Astrocyte (in vitro differentiated cells and primary cell): ENCODE results near the gene PRDM8. TPM values are rescaled to one million over a fixed set of nuclear protein-coding genes. Genes with fewer than 3 reads are reported as not detected.
A peak's percentile ranks its signal among the peaks of the same experiment; 100 is the strongest.

Experiments
- DNase-seq: peaks from one replicate; pipeline ENCODE4 v3.0.0-alpha.2; 2010; ENCODE audit warnings: low read depth
- FAIRE-seq: peaks from 2 replicates; lab custom pipeline; 2011; peaks lifted over from hg19 to GRCh38; lab: Jason Lieb, UNC
- H2AFZ ChIP-seq: 2 replicates; pipeline ENCODE4 v1.6.0; 2012; ENCODE audit warnings: low read depth, low read length, inconsistent platforms
- H3K27ac ChIP-seq: 2 replicates; pipeline ENCODE4 v1.5.1; 2011; ENCODE audit warnings: low read depth, low read length, inconsistent platforms
- H3K27me3 ChIP-seq: 2 replicates; pipeline ENCODE4 v1.6.0; 2011; ENCODE audit warnings: low read length, inconsistent platforms; ENCODE audit not compliant: insufficient read depth
- H3K36me3 ChIP-seq: 2 replicates; pipeline ENCODE4 v1.5.1; 2011; ENCODE audit warnings: low read length, inconsistent platforms; ENCODE audit not compliant: insufficient read depth
- H3K4me1 ChIP-seq: 2 replicates; pipeline ENCODE4 v1.5.1; 2011; ENCODE audit warnings: low read length, inconsistent platforms; ENCODE audit not compliant: insufficient read depth
- H3K4me2 ChIP-seq: 2 replicates; pipeline ENCODE4 v1.6.0; 2012; ENCODE audit warnings: low read length, inconsistent platforms
- H3K4me3 ChIP-seq: 2 replicates; pipeline ENCODE4 v1.5.1; 2011; ENCODE audit warnings: low read depth, mild to moderate bottlenecking, low read length, inconsistent platforms; ENCODE audit not compliant: insufficient read depth
- H3K79me2 ChIP-seq: 2 replicates; pipeline ENCODE4 v1.6.0; 2012; ENCODE audit warnings: mild to moderate bottlenecking, low read length, inconsistent platforms; ENCODE audit not compliant: insufficient read depth
- H3K9ac ChIP-seq: 2 replicates; pipeline ENCODE4 v1.6.0; 2012; ENCODE audit warnings: mild to moderate bottlenecking, low read length, inconsistent platforms
- H3K9me3 ChIP-seq: 2 replicates; pipeline ENCODE4 v1.5.1; 2012; ENCODE audit warnings: low read depth, mild to moderate bottlenecking, low read length, inconsistent platforms; ENCODE audit not compliant: insufficient read depth
- H4K20me1 ChIP-seq: 2 replicates; pipeline ENCODE4 v1.6.0; 2012; ENCODE audit warnings: low read length, inconsistent platforms; ENCODE audit not compliant: insufficient read depth
- H3K27ac Mint-ChIP-seq: one replicate; pipeline ENCODE4 v1.8.0; 2021; ENCODE audit warnings: mild to moderate bottlenecking, mixed read lengths; ENCODE audit not compliant: unreplicated experiment
- H3K27me3 Mint-ChIP-seq: one replicate; pipeline ENCODE4 v1.8.0; 2021; ENCODE audit warnings: low read depth, mixed read lengths; ENCODE audit not compliant: unreplicated experiment
- H3K36me3 Mint-ChIP-seq: one replicate; pipeline ENCODE4 v1.8.0; 2021; ENCODE audit warnings: low read depth, mixed read lengths; ENCODE audit not compliant: unreplicated experiment
- H3K4me1 Mint-ChIP-seq: one replicate; pipeline ENCODE4 v1.8.0; 2021; ENCODE audit warnings: low read depth, mixed read lengths; ENCODE audit not compliant: unreplicated experiment
- H3K4me3 Mint-ChIP-seq: one replicate; pipeline ENCODE4 v1.8.0; 2021; ENCODE audit warnings: mild to moderate bottlenecking, moderate library complexity, mixed read lengths; ENCODE audit not compliant: unreplicated experiment
- H3K9me3 Mint-ChIP-seq: one replicate; pipeline ENCODE4 v1.8.0; 2021; ENCODE audit warnings: mild to moderate bottlenecking, mixed read lengths; ENCODE audit not compliant: unreplicated experiment
- CTCF ChIP-seq: IDR thresholded peaks from 2 replicates; pipeline ENCODE4 v1.5.1; 2011; ENCODE audit warnings: low read depth, mild to moderate bottlenecking, inconsistent platforms, low read length, moderate library complexity; ENCODE audit not compliant: insufficient read depth
- EZH2 ChIP-seq: IDR thresholded peaks from 2 replicates; pipeline ENCODE4 v1.6.1; 2012; ENCODE audit warnings: mild to moderate bottlenecking, low read length, inconsistent platforms; ENCODE audit not compliant: insufficient read depth
- total RNA-seq: library from RNA; stranded (reverse); gene quantifications from 2 replicates; pipeline ENCODE4 v1.2.1, GENCODE V29; 2021

The PRDM8 gene
- total RNA-seq, 1 donor from 2014 or later, result 0.25 TPM

GRCh38 chr4:80171656-80172055, 25.6 kb upstream of the PRDM8 start:
- Histone ChIP-seq H3K27me3 (no peaks in the 10 kb centered on the region), H3K9me3 (no peaks in the 10 kb centered on the region), H3K4me2 (peak overlapping the region; percentile 36), H3K36me3 (no peaks in the 10 kb centered on the region), H3K4me3 (no peak overlapping the region), H2AFZ (no peak overlapping the region), H3K4me1 (peaks cover 19% of the 10 kb centered on the region), H3K9ac (no peak overlapping the region), H4K20me1 (no peaks in the 10 kb centered on the region), H3K27ac (no peak overlapping the region), H3K79me2 (no peaks in the 10 kb centered on the region)
- Mint-ChIP-seq H3K9me3 (no peaks in the 10 kb centered on the region), H3K4me3 (no peak overlapping the region), H3K4me1 (peaks cover 11% of the 10 kb centered on the region), H3K27me3 (no peaks in the 10 kb centered on the region), H3K27ac (no peak overlapping the region), H3K36me3 (no peaks in the 10 kb centered on the region)
- no peak for TF ChIP-seq EZH2
- FAIRE-seq (peak; percentile 32), DNase-seq (no peak)

- no peaks in the 10 kb centered on the region for H3K79me2 ChIP-seq
- no peaks in the 10 kb centered on the region for H3K9me3 Mint-ChIP-seq
- FAIRE-seq (no peak), DNase-seq (no peak)
- no peaks in the 10 kb centered on the region for H3K9me3 ChIP-seq
- no peaks in the 10 kb centered on the region for H4K20me1 ChIP-seq
- H3K4me1 Mint-ChIP-seq, result peaks cover 11% of the 10 kb centered on the region
- H3K27me3 Mint-ChIP-seq, result no peaks in the 10 kb centered on the region
- no peak overlapping the region for H3K4me3 ChIP-seq
- TF ChIP-seq EZH2, result no peak
- no peak for TF ChIP-seq CTCF
- no peak overlapping the region for H3K4me3 Mint-ChIP-seq
- H2AFZ ChIP-seq, result no peak overlapping the region
- H3K27ac ChIP-seq, result no peak overlapping the region
- H3K36me3 Mint-ChIP-seq, result no peaks in the 10 kb centered on the region
- H3K4me1 ChIP-seq, result peaks cover 19% of the 10 kb centered on the region
- H3K4me2 ChIP-seq, result no peak overlapping the region
- H3K27me3 ChIP-seq, result no peaks in the 10 kb centered on the region
- no peak overlapping the region for H3K9ac ChIP-seq
- no peaks in the 10 kb centered on the region for H3K36me3 ChIP-seq
- no peak overlapping the region for H3K27ac Mint-ChIP-seq
Measured at GRCh38 chr4:80172203-80172602, 25.1 kb upstream of the PRDM8 start.

- no peaks in the 10 kb centered on the region for H3K9me3 ChIP-seq
- H4K20me1 ChIP-seq, result no peaks in the 10 kb centered on the region
- Mint-ChIP-seq H3K4me3 (no peak overlapping the region), H3K9me3 (peaks cover 4% of the 10 kb centered on the region), H3K36me3 (no peaks in the 10 kb centered on the region), H3K27me3 (no peaks in the 10 kb centered on the region), H3K4me1 (peaks cover 11% of the 10 kb centered on the region), H3K27ac (no peak overlapping the region)
- H3K4me2 ChIP-seq, result peak overlapping the region; percentile 34
- no peak overlapping the region for H3K4me3 ChIP-seq
- peak overlapping the region; percentile 28 for H3K27ac ChIP-seq
- H2AFZ ChIP-seq, result no peak overlapping the region
- H3K36me3 ChIP-seq, result no peaks in the 10 kb centered on the region
- peaks cover 19% of the 10 kb centered on the region for H3K4me1 ChIP-seq
- H3K79me2 ChIP-seq, result no peaks in the 10 kb centered on the region
- peak; percentile 97 for FAIRE-seq
- DNase-seq, result peak; percentile 84
- H3K9ac ChIP-seq, result no peak overlapping the region
- H3K27me3 ChIP-seq, result no peaks in the 10 kb centered on the region
- TF ChIP-seq EZH2 (no peak), CTCF (no peak)
Measured at GRCh38 chr4:80173401-80173800, 23.9 kb upstream of the PRDM8 start.
